UCSD-AML1 (cell line): ENCODE data around the gene KCNK1.

Experiments
- DNase-seq: peaks from one replicate; lab custom pipeline; 2025; ENCODE audit not compliant: unreplicated experiment; lab: John Stamatoyannopoulos, UW

Gene KCNK1

GRCh38 chr1:233635765-233636502 is 22.0 kb downstream of the KCNK1 start:
- no peak for DNase-seq

- no peak for DNase-seq
These were observed 22.6 kb downstream of the KCNK1 start for GRCh38 chr1:233636503-233636877.

DNA sequence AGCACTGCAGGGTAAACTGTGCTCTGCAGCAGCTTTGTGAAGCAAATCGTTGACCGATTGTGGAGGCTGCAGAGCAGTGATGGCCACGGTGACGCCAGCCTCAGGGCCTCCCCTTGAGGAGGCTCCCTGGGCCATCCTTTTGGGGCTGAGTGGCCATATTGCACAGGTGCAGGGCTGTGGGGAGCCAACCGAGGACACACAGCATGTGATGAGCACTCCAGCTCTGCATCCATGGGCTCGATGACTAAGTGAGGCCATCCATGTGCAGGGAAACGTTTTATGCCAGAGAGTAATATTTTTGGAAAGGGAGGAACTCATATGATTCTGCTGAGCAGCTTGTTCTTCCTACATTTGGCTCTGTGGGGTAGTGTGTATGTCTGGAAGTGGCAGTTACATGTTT is 24.6 kb downstream of the KCNK1 start:
- no peak for DNase-seq

DNA sequence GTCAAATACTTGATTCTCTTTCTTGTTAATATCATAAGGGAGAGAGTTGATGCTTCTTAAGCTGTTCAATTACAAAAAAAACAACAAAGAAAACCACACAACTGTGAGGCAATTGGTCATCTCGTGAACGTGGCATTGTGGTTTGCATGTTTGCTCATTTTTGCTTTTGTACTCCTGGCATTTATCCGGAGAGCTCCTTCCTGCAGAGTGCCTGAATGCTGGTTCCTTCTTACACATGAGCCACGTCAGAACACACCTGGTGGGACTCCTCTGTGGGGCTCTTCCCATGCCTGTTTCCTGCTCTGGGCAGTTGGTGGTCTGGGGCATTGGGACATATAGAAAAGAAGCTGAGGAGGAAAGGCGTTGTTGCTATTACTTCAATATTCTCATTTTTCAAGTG is 25.7 kb downstream of the KCNK1 start:
- no peak for DNase-seq

DNA sequence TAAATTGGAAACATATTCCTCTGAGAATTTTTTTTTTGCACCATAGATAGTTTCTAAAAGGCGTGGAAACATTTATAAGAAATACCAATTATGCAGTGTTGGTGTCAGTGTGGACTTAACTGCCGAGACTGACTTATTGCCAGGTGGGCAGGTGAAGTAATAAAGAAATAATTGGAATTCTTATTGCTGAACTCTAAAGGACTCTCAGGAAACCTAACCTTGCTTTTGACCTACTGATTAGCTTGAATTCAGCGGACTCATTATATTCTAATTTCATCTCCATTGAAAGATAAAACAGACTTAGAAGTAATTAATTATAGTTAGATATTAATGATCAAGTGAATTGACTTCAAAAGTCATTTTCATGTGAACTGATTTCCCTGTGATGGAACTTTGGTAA is 26.3 kb downstream of the KCNK1 start:
- DNase-seq, result no peak

GRCh38 chr1:233641029-233641428 is 27.1 kb downstream of the KCNK1 start:
- no peak for DNase-seq

GRCh38 chr1:233647073-233647472 is 33.2 kb downstream of the KCNK1 start:
- no peak for DNase-seq

DNA sequence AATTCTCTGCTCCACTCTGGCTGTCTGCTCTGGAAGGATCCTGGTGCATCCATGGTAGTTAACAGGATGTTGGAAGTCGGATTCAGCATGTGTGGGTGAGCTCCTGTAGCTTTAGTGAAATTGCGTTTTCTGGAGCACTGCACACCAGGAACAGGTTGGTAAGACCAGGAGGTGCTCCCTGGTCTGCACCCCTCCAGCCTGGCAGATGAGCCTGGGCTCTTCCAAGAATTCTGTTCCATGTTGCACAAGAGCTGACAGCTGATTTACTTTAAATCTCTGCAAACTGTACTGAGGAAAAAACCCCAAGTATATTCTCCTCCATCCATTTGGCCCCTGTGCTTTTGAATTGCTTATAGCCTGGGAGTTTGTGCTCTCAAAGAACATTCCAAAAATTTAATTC is 33.7 kb downstream of the KCNK1 start:
- DNase-seq, result no peak

- no peak for DNase-seq
These were observed 37.2 kb downstream of the KCNK1 start for GRCh38 chr1:233651061-233651460.

DNA sequence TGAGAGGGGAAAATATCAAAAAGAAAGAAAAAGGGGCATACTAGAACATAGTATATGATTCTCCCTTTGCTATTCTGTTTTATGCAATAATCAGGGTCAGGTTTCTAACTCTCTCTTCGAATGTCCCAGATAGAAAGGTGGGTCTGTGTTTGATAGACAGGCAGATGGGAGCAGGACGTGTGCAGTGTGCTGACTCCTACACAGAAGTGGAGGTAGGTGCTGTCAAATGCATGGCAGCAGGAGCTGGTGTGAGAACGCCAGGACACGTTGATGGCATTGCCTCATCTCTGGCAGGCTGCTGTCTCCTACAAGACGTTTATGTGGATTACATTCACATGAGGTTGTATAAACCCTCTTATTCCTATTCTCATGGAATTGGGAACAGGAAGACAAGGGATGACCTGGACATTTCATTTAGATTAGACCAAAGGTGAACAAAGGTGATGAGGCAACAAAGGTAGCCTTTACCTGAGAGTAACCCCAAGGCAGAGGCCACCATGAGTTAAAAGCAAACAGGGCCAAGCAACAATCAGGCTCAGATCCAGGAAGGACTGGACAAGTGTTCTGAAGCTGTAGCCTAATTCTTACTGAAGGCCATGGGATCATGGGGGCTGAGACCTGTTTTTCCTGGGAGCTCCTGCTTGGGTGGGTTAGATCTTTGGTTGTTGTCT is 37.8 kb downstream of the KCNK1 start:
- no peak for DNase-seq

DNA sequence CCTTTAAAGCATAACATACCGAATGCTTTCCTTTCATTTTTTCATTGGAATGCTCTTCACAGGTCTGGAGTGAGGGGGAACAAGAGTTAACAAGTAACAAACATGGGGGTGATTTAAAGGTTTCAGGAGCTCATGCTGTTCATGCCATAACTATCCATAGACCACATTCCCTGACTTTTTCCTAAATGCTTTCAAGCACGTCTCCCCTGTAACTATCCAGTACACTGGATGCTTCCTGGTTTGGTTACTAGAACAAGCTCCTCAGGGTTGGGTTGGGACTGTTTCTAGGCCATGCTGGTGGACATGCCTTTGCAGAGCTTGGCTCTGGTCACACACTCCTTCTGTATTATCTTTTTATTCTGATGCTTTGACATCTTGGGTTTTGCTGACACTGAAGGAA is 38.6 kb downstream of the KCNK1 start:
- no peak for DNase-seq

DNA sequence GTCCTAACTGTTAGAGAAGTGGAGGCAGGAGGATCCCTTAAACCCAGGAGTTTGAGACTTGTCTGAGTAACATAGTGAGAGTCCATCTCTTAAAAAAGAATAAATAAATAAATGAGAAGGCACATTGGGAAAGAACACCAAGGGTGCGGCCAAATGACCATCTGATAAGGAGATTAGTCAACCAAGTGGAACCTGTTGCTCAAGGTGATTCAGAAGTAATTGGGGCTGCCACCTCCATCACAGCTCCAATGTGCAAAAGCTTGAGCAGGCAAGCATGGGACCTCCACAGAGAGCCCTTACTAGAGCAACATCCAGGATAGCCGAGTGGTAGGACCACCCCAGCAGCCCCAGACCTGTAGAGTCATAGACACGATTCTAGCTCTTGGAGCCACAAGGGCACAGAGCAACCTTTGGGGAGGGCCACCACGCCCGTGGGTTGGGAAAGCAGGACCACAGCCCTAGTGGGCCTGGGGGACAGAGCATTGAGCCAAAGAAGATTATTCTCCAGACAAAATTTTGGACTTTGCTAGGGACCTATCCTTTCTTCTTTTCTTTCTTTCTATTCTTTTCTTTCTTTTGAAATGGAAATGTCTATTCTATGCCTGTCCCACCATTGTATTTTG is 40.9 kb downstream of the KCNK1 start:
- DNase-seq, result no peak

DNA sequence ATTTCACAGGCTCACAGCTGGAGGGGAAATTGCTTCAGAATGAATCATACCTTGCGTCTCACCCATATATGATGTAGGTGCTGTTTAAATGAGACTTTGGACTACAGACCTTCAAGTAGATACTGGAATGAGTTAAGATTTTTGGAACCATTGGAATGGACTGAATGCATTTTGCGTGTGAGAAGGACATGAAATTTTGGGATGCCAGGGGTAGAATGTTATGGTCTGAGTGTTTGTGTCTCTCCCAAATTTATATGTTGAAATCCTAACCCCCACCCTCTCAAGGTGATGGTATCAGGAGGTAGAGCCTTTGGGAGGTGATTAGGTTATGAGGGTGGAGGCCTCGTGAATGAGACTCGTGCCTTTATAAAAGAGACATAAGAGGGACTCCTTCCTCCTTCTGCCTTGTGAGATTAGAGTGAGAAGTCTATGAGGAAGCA is 41.4 kb downstream of the KCNK1 start:
- no peak for DNase-seq

DNA sequence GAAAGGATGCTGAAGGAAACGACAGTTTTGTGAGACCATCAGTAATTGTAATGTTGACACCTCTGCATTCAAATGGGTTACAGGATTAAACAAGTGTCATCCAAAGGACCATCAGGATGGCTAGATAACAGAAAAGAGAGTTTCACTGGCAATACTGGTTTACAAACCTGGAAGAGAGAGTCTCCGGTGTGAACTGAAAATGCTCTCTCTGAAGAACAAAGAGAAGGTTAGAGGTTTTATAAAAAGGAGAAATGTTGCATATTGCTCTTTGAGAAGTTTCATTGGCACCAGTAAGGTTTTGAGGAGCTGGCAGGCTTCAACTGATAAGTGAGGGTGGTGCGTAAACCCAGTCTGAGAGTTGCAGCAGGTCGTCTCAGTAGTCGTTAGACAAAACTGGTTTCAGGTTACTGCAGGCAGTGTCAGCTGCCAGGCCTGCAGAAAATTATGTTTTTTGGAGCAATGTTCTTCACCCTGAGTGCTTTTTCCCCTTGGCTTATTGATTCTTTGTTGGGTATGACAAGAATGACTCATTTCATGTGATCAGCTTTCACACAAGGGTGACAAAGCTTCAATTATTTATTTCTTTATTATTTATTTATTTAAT is 42.2 kb downstream of the KCNK1 start:
- DNase-seq, result no peak

GRCh38 chr1:233656687-233657086 is 42.8 kb downstream of the KCNK1 start:
- no peak for DNase-seq

GRCh38 chr1:233657466-233657865 is 43.6 kb downstream of the KCNK1 start:
- no peak for DNase-seq

GRCh38 chr1:233659495-233659894 is 45.6 kb downstream of the KCNK1 start:
- DNase-seq, result no peak

- DNase-seq, result no peak
These were observed 47.7 kb downstream of the KCNK1 start for GRCh38 chr1:233661376-233662159.

DNA sequence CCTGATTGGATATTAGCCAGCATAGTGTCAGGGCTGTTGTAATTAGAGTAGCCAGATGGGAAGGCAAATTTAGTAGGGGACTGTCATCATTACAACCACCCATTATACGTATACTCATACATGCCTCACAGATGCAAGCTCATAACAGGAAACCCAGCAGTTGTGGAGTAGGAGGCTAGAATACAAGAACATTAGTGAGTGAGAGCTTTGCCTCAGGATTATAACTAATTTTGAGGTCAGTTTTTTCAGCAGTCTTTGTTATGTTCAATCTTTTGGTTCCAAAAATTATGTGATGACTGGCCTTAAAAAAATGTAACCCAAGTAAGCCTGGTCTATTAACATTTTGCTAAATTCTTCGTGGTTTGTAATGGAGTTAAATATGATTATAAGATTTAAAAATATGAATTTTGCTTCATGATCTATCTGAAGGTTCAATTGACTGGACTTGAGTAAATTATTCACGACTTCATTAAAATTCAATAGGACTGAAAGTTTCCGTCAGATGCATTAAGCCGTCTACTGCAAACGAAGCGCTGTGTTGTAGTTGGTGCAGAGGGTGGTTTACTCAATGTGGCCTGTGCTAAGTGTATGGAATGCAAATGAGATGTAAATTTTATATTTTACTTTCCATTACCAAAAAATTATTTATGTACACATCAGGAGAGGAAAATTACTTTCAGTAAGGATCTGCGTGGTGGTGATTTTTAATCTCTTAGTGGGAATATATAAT is 48.8 kb downstream of the KCNK1 start:
- no peak for DNase-seq

- no peak for DNase-seq
These were observed 50.3 kb downstream of the KCNK1 start for GRCh38 chr1:233664253-233664652.
